IPS-18c (cell line): ENCODE data around the gene LY6G6C.

Experiments
- H3K4me3 ChIP-seq: 2 replicates; pipeline ENCODE4 v1.7.0; 2013; ENCODE audit warnings: low read depth, mild to moderate bottlenecking, low read length, moderate library complexity; ENCODE audit not compliant: insufficient read depth
- H3K9me3 ChIP-seq: one replicate; pipeline ENCODE4 v1.6.1; 2013; ENCODE audit warnings: mild to moderate bottlenecking, low read length, moderate library complexity; ENCODE audit not compliant: control insufficient read depth, insufficient read depth

The LY6G6C gene

GRCh38 chr6:31732029-31732428, 10.5 kb upstream of the LY6G6C start:
- Histone ChIP-seq H3K4me3 (no peak overlapping the region), H3K9me3 (no peaks in the 10 kb centered on the region)

GRCh38 chr6:31730631-31731086, 9.1 kb upstream of the LY6G6C start:
- Histone ChIP-seq H3K9me3 (no peaks in the 10 kb centered on the region), H3K4me3 (no peak overlapping the region; the same call in 1 of the 2 replicates)

- Histone ChIP-seq H3K4me3 (peak overlapping the region; percentile 90), H3K9me3 (no peaks in the 10 kb centered on the region)
Observed at GRCh38 chr6:31729979-31730630, 8.6 kb upstream of the LY6G6C start.

- Histone ChIP-seq H3K4me3 (peak overlapping the region; percentile 90), H3K9me3 (no peaks in the 10 kb centered on the region)
Observed at GRCh38 chr6:31729515-31729978, 8.0 kb upstream of the LY6G6C start.

GRCh38 chr6:31728767-31729514, 7.4 kb upstream of the LY6G6C start, which contains the start of gene DDAH2:
Gene DDAH2, minus strand, starts transcription at chr6:31729299. Its CDS starts 138 bp downstream, at chr6:31729161.
- Histone ChIP-seq H3K4me3 (peak within 1 kb of the TSS; percentile 90), H3K9me3 (no peaks in the 10 kb centered on the region)

GRCh38 chr6:31727717-31728671, 6.4 kb upstream of the LY6G6C start:
- 0 out of 2 replicates have a peak overlapping the region, but pooled peaks have one; percentile 90 for H3K4me3 ChIP-seq
- no peaks in the 10 kb centered on the region for H3K9me3 ChIP-seq

GRCh38 chr6:31727034-31727716, 5.6 kb upstream of the LY6G6C start:
- no peak overlapping the region for H3K4me3 ChIP-seq
- no peaks in the 10 kb centered on the region for H3K9me3 ChIP-seq

- Histone ChIP-seq H3K4me3 (no peak overlapping the region), H3K9me3 (no peaks in the 10 kb centered on the region)
Observed at GRCh38 chr6:31725502-31726350, 4.2 kb upstream of the LY6G6C start.

GRCh38 chr6:31723980-31724691, 2.6 kb upstream of the LY6G6C start:
- Histone ChIP-seq H3K4me3 (no peak overlapping the region), H3K9me3 (no peaks in the 10 kb centered on the region)

- no peak within 1 kb of the TSS for H3K4me3 ChIP-seq
Observed at GRCh38 chr6:31723245-31723979, 1.9 kb upstream of the LY6G6C start, which contains the start of gene MPIG6B. Gene MPIG6B, plus strand, starts transcription at chr6:31723373. Its CDS starts 11 bp downstream, at chr6:31723384.

GRCh38 chr6:31722173-31722572, 627 bp upstream of the LY6G6C start:
- Histone ChIP-seq H3K9me3 (no peaks in the 10 kb centered on the region), H3K4me3 (no peak overlapping the region)

More at GRCh38 chr6:31723245-31723979, 1.9 kb upstream of the LY6G6C start, which contains the start of gene MPIG6B:
- H3K9me3 ChIP-seq = no peaks in the 10 kb centered on the region

GRCh38 chr6:31720196-31720770, 1.3 kb downstream of the LY6G6C start:
- Histone ChIP-seq H3K4me3 (no peak overlapping the region), H3K9me3 (no peaks in the 10 kb centered on the region)

GRCh38 chr6:31719001-31719400, 2.5 kb downstream of the LY6G6C start:
- Histone ChIP-seq H3K9me3 (no peaks in the 10 kb centered on the region), H3K4me3 (no peak overlapping the region)

GRCh38 chr6:31718265-31718664, 3.3 kb downstream of the LY6G6C start:
- H3K4me3 ChIP-seq = no peak overlapping the region
- H3K9me3 ChIP-seq = no peaks in the 10 kb centered on the region
